Gastrocnemius medialis (tissue), 4 donors: ENCODE measurements around the gene HSD17B4.
"Not testable (repeated sequence)": the region's sequence is repeated elsewhere in the genome, so short reads cannot be mapped to it uniquely, and the experiment has no call there.

Source experiments
- POLR2A ChIP-seq, 2 donors: fragments of 450-650 bp; IDR thresholded peaks; one replicate each; pipeline ENCODE4 v1.6.1; 2017; ENCODE audit warnings: antibody characterized with exemption in 2 of 2, mild to moderate bottlenecking in 2 of 2, moderate library complexity in 2 of 2
- TF ChIP-seq, protein P1 (sequence below), 5 experiments: fragments of 450-650 bp in 3 of 5; fragments of 200-600 bp in 2 of 5; sonication (generic) in 2 of 5; IDR thresholded peaks in 4 of 5; conservative IDR thresholded peaks in 1 of 5; 1 replicate in 4 of 5; 2 replicates in 1 of 5; pipeline ENCODE4 v1.5.1; 2016 to 2019; ENCODE audit warnings: antibody characterized with exemption in 5 of 5, mild to moderate bottlenecking in 3 of 5, moderate library complexity in 3 of 5

DNA sequence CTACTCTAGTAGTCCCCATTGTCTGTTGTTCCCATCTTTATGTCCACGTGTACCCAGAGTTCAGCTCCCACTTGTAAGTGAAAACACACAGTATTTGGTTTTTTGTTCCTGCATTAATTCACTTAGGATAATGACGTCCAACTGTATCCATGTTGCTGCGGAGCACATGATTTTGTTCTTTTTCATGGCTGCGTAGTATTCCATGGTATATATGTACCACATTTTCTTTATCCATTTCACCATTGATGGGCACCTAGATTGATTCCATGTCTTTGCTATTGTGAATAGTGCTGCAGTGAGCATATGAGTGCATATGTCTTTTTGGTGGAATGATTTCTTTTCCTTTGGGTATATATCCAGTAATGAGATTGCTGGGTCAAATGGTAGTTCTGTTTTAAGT is 51.6 kb downstream of the HSD17B4 start:
- TF ChIP-seq, protein P1, sequence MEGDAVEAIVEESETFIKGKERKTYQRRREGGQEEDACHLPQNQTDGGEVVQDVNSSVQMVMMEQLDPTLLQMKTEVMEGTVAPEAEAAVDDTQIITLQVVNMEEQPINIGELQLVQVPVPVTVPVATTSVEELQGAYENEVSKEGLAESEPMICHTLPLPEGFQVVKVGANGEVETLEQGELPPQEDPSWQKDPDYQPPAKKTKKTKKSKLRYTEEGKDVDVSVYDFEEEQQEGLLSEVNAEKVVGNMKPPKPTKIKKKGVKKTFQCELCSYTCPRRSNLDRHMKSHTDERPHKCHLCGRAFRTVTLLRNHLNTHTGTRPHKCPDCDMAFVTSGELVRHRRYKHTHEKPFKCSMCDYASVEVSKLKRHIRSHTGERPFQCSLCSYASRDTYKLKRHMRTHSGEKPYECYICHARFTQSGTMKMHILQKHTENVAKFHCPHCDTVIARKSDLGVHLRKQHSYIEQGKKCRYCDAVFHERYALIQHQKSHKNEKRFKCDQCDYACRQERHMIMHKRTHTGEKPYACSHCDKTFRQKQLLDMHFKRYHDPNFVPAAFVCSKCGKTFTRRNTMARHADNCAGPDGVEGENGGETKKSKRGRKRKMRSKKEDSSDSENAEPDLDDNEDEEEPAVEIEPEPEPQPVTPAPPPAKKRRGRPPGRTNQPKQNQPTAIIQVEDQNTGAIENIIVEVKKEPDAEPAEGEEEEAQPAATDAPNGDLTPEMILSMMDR (IDR thresholded peaks at IDR 0.05 in 4 of 5, conservative IDR thresholded peaks at IDR 0.05 in 1 of 5), result not testable (repeated sequence)
- TF ChIP-seq POLR2A (IDR thresholded peaks at IDR 0.05), result not testable (repeated sequence)
